ENCODE measurements around the gene SNORC.

The SNORC gene

GRCh38 chr2:232927793-232928550 is 57.9 kb downstream of the SNORC start:
- DNase-seq = no peak

Data from GF-D8 (cell line).